Measurements from ENCODE around the gene POR.
"Not testable (repeated sequence)": the region's sequence is repeated elsewhere in the genome, so short reads cannot be mapped to it uniquely, and the experiment has no call there.

The POR gene

GRCh38 chr7:75993689-75994387 is 78.9 kb downstream of the POR start:
- DNase-seq, result no peak

GRCh38 chr7:75994388-75995051 is 79.6 kb downstream of the POR start, which contains the start of gene TMEM120A:
Gene TMEM120A (minus strand): TSS chr7:75994595. CDS start chr7:75994570, 25 bp downstream.
- peak; percentile 90 for DNase-seq

GRCh38 chr7:75995052-75995471 is 80.1 kb downstream of the POR start:
- DNase-seq, result no peak

GRCh38 chr7:75995996-75996395 is 81.0 kb downstream of the POR start:
- DNase-seq, result no peak

- no peak for DNase-seq
Observed at GRCh38 chr7:75996476-75996875, 81.5 kb downstream of the POR start.

GRCh38 chr7:75998038-75998437 is 83.1 kb downstream of the POR start:
- no peak for DNase-seq

- DNase-seq, result no peak
Observed at GRCh38 chr7:76000566-76000965, 85.6 kb downstream of the POR start.

GRCh38 chr7:76002139-76002538 is 87.2 kb downstream of the POR start:
- no peak for DNase-seq

GRCh38 chr7:76002822-76003221 is 87.9 kb downstream of the POR start:
- DNase-seq, result no peak

- no peak for DNase-seq
Observed at GRCh38 chr7:76003351-76003750, 88.4 kb downstream of the POR start.

- not testable (repeated sequence) for DNase-seq
Observed at GRCh38 chr7:76005004-76005403, 90.0 kb downstream of the POR start.

- DNase-seq, result no peak
Observed at GRCh38 chr7:76008156-76008687, 93.3 kb downstream of the POR start.

GRCh38 chr7:76009672-76010600 is 95.0 kb downstream of the POR start:
- DNase-seq, result no peak

- no peak for DNase-seq
Observed at GRCh38 chr7:76011442-76011861, 96.5 kb downstream of the POR start.

- DNase-seq, result no peak
Observed at GRCh38 chr7:76016191-76016947, 101.4 kb downstream of the POR start.

GRCh38 chr7:76018520-76018919 is 103.6 kb downstream of the POR start:
- not testable (repeated sequence) for DNase-seq

- DNase-seq, result peak; percentile 64
Observed at GRCh38 chr7:76020031-76020714, 105.2 kb downstream of the POR start.

GRCh38 chr7:76022026-76022780 is 107.2 kb downstream of the POR start:
- DNase-seq, result no peak

- no peak for DNase-seq
Observed at GRCh38 chr7:76023002-76023401, 108.0 kb downstream of the POR start.

GRCh38 chr7:76029682-76030081 is 114.7 kb downstream of the POR start:
- not testable (repeated sequence) for DNase-seq

GRCh38 chr7:76031964-76032363 is 117.0 kb downstream of the POR start:
- no peak for DNase-seq

All from stimulated activated CD4-positive, alpha-beta T cell treated with anti-CD3 and anti-CD28 coated beads, Interleukin-1b, Interleukin-23, amount 100 ng/mL, for 48 hours (primary cell).